ENCODE results near the gene CEP85.

- no peak for TF ChIP-seq CTCF (IDR thresholded peaks at IDR 0.05; ENCODE audit: insufficient read depth, low read depth, low read length)
- TF ChIP-seq EZH2 (IDR thresholded peaks at IDR 0.05; ENCODE audit: insufficient read depth, low read length) = peak; percentile 57
Measured at GRCh38 chr1:26225033-26225831, 8.8 kb upstream of the CEP85 start.
